ENCODE results near the gene IL1R1.
A peak's percentile ranks its signal among the peaks of the same experiment; 100 is the strongest.

Gene IL1R1

DNA sequence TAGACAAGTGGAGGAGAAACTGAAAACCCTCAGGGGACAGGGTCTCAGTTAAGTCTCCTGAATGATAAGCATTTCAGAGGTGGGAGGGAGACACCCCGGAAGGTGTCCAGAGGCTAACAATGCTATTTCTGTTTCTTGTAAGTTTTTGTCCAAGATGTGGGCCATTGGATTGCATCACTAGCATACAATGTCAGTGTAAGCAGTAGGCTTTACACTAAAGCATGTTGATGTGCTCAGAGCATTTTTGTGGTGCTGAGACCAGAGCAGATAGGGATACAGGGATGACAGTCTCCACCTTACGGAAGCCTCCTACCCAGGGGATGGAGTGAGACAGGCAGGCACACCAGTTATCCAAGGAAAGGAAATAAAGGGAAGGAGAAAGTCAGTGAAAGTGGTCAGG, 2.2 kb upstream of the IL1R1 start:
- Mint-ChIP-seq H3K9me3 (peaks cover 54% of the 10 kb centered on the region), H3K27me3 (peaks cover 44% of the 10 kb centered on the region), H3K4me3 (no peak overlapping the region), H3K4me1 (ENCODE audit: low read depth) (peaks cover 70% of the 10 kb centered on the region), H3K36me3 (ENCODE audit: low read depth) (peaks cover 80% of the 10 kb centered on the region), H3K27ac (peak overlapping the region; percentile 23)
- DNase-seq = no peak

DNA sequence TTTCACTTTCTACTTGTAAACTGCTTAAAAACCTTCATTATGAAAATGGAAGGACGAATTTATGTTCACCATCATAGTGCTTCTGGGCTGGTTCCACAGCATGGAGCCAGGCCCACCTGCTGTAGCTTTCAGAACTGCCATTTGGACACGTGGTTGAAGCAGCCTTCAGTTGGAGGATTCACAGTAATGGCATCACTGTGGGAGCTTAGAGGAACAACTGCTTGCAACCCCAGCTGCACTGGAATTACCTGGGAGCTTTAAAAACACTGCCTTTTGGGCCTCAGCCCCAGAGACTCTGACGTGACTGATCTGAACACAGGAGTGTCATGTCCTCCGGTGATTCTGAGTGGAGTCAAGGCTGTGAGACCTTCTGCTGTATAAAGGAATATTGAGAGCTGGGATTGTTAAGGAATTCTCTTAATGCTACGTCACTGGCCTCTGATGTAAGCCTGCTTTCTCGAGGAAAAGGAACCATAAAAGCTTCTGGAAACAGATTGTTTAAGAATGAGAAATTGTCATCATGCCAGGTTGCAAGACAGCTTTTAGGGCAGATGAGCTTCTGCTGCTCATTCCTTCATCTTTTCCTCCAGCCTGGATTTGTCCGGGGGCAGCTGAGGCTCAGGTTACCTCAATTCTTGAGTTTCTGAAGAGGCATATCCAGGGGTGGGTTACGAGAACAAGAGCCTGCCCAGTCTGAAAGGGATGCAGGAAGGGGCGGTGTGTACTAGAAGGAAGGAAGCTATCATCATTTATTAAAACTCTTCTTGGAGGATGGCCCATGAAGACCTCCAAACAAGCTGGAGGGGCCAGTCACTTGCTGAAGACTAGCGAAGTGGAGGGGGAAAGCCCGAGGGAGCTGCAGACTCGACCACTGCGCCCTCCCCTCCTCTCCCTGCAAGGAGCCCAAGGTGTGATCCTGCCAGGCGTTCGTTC, 1.3 kb upstream of the IL1R1 start:
- peak overlapping the region; percentile 75 for H3K4me3 Mint-ChIP-seq
- H3K9me3 Mint-ChIP-seq = peaks cover 57% of the 10 kb centered on the region
- peaks cover 42% of the 10 kb centered on the region for H3K27me3 Mint-ChIP-seq
- peak overlapping the region; percentile 26 for H3K27ac Mint-ChIP-seq
- DNase-seq = no peak
- H3K4me1 Mint-ChIP-seq (ENCODE audit: low read depth) = peaks cover 65% of the 10 kb centered on the region
- H3K36me3 Mint-ChIP-seq (ENCODE audit: low read depth) = peaks cover 89% of the 10 kb centered on the region

GRCh38 chr2:102142829-102143449, 393 bp downstream of the IL1R1 start:
- Mint-ChIP-seq H3K4me1 (ENCODE audit: low read depth) (peaks cover 66% of the 10 kb centered on the region), H3K36me3 (ENCODE audit: low read depth) (peaks cover 92% of the 10 kb centered on the region), H3K27me3 (peaks cover 42% of the 10 kb centered on the region), H3K27ac (peak overlapping the region; percentile 83), H3K9me3 (peaks cover 57% of the 10 kb centered on the region), H3K4me3 (peak overlapping the region; percentile 78)
- DNase-seq = peak; percentile 61

- Mint-ChIP-seq H3K27ac (peak overlapping the region; percentile 83), H3K4me1 (ENCODE audit: low read depth) (peaks cover 66% of the 10 kb centered on the region), H3K36me3 (ENCODE audit: low read depth) (peaks cover 92% of the 10 kb centered on the region), H3K4me3 (peak overlapping the region; percentile 78), H3K9me3 (peaks cover 59% of the 10 kb centered on the region), H3K27me3 (peaks cover 42% of the 10 kb centered on the region)
- no peak for DNase-seq
Measured at GRCh38 chr2:102143450-102143985, 972 bp downstream of the IL1R1 start.

DNA sequence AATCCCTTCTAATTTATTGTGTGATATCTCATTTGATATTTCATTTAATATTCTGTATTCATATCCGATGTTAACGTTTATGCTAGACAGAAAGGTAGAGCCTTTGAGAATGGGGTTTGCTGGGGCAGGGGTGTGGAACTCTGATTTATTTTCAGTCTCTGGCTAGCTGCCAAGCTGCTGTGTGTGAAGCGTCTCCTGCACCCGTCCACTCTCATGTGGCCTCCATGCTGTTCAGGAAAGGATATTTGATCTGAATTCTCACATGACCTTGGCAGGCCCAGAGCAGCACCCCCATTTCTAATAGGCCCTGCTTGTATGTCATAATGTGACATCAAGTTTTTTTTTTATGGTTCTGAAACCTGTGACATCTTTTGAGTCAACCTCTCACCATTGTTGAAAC, 1.6 kb downstream of the IL1R1 start:
- peaks cover 93% of the 10 kb centered on the region for H3K36me3 Mint-ChIP-seq (ENCODE audit: low read depth)
- no peak overlapping the region for H3K27ac Mint-ChIP-seq
- no peak for DNase-seq
- H3K9me3 Mint-ChIP-seq = peaks cover 63% of the 10 kb centered on the region
- H3K4me3 Mint-ChIP-seq = peak overlapping the region; percentile 78
- H3K4me1 Mint-ChIP-seq (ENCODE audit: low read depth) = peaks cover 66% of the 10 kb centered on the region
- H3K27me3 Mint-ChIP-seq = peaks cover 42% of the 10 kb centered on the region

DNA sequence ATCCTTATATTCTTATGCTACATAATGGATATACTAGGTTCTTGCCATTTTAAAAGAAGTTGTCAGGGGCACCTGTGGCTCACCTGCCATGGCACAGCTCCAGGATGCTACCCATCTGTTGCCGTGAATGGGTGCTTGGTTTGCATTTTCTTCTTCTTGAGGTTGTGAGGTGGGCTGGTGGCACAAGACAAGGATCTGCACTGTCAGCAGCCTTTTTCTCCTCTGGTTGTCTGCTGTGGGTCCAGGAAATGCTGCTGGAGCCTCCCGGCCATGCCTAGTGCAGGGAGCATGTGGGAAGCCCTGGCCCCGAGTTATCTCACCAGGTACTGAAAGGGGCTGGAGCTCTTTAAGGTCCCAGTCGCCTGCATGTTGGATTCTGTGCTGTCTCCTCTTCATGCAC, 2.6 kb downstream of the IL1R1 start:
- Mint-ChIP-seq H3K9me3 (peaks cover 60% of the 10 kb centered on the region), H3K4me1 (ENCODE audit: low read depth) (peaks cover 58% of the 10 kb centered on the region), H3K27ac (no peak overlapping the region), H3K36me3 (ENCODE audit: low read depth) (peaks cover 88% of the 10 kb centered on the region), H3K4me3 (no peak overlapping the region), H3K27me3 (peaks cover 41% of the 10 kb centered on the region)
- no peak for DNase-seq

DNA sequence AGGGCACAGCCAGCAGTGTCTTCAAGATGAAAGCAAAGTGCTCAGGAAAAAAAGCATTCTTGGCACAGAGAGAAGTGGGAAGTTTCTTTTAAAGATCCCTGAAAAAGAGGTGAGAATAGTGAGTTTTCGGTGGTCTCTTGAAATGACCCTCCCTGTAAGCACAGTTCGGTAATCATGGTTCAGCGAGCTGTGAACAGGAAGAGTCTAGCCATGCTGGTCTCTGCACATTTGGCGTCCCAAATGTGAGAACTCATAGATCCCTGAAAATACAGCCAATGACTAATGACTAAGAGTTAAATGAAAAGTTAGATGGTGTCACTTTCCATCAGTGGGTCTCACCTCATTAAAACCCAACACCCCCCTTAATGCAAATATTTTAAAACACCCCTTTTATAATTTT, 3.4 kb downstream of the IL1R1 start:
- H3K4me3 Mint-ChIP-seq = no peak overlapping the region
- peaks cover 51% of the 10 kb centered on the region for H3K4me1 Mint-ChIP-seq (ENCODE audit: low read depth)
- H3K27ac Mint-ChIP-seq = no peak overlapping the region
- H3K27me3 Mint-ChIP-seq = peaks cover 33% of the 10 kb centered on the region
- peaks cover 89% of the 10 kb centered on the region for H3K36me3 Mint-ChIP-seq (ENCODE audit: low read depth)
- DNase-seq = no peak
- H3K9me3 Mint-ChIP-seq = peaks cover 62% of the 10 kb centered on the region

- Mint-ChIP-seq H3K4me3 (peak overlapping the region; percentile 18), H3K9me3 (peaks cover 69% of the 10 kb centered on the region), H3K4me1 (ENCODE audit: low read depth) (peaks cover 38% of the 10 kb centered on the region), H3K27me3 (peaks cover 17% of the 10 kb centered on the region), H3K27ac (peak overlapping the region; percentile 91), H3K36me3 (ENCODE audit: low read depth) (peaks cover 88% of the 10 kb centered on the region)
- DNase-seq = peak; percentile 70
Measured at GRCh38 chr2:102147935-102148334, 5.4 kb downstream of the IL1R1 start.

- Mint-ChIP-seq H3K27me3 (peaks cover 3% of the 10 kb centered on the region), H3K4me3 (no peak overlapping the region), H3K36me3 (ENCODE audit: low read depth) (peaks cover 84% of the 10 kb centered on the region), H3K9me3 (peaks cover 56% of the 10 kb centered on the region), H3K27ac (no peak overlapping the region), H3K4me1 (ENCODE audit: low read depth) (peaks cover 32% of the 10 kb centered on the region)
- no peak for DNase-seq
Measured at GRCh38 chr2:102149243-102149642, 6.7 kb downstream of the IL1R1 start.

GRCh38 chr2:102149644-102150455, 7.3 kb downstream of the IL1R1 start:
- H3K4me3 Mint-ChIP-seq = no peak overlapping the region
- no peaks in the 10 kb centered on the region for H3K27me3 Mint-ChIP-seq
- DNase-seq = no peak
- H3K27ac Mint-ChIP-seq = no peak overlapping the region
- peaks cover 84% of the 10 kb centered on the region for H3K36me3 Mint-ChIP-seq (ENCODE audit: low read depth)
- H3K4me1 Mint-ChIP-seq (ENCODE audit: low read depth) = peaks cover 31% of the 10 kb centered on the region
- peaks cover 50% of the 10 kb centered on the region for H3K9me3 Mint-ChIP-seq

DNA sequence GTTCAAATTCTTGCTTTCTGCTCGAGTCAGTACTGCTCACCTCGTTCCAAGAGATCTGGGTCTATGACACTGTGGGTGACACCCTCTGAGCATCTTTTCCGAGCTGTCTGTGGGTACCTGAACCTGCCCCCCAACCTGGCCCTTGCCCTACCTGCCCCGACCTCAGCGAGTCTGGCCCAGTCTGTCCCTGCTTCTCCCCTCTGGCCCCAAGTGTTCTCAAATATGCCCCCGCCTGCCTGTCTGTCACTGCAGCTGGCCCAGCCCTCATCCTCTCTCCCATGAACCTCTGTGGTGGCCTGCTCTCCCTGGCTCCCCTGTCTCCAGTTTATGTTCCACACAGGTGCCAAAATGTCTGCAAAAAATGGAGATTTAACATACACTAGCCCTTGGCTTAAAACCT, 11.8 kb downstream of the IL1R1 start:
- Mint-ChIP-seq H3K27ac (no peak overlapping the region), H3K27me3 (no peaks in the 10 kb centered on the region), H3K4me3 (no peak overlapping the region), H3K36me3 (ENCODE audit: low read depth) (peaks cover 69% of the 10 kb centered on the region), H3K9me3 (peaks cover 16% of the 10 kb centered on the region), H3K4me1 (ENCODE audit: low read depth) (peaks cover 8% of the 10 kb centered on the region)
- no peak for DNase-seq

DNA sequence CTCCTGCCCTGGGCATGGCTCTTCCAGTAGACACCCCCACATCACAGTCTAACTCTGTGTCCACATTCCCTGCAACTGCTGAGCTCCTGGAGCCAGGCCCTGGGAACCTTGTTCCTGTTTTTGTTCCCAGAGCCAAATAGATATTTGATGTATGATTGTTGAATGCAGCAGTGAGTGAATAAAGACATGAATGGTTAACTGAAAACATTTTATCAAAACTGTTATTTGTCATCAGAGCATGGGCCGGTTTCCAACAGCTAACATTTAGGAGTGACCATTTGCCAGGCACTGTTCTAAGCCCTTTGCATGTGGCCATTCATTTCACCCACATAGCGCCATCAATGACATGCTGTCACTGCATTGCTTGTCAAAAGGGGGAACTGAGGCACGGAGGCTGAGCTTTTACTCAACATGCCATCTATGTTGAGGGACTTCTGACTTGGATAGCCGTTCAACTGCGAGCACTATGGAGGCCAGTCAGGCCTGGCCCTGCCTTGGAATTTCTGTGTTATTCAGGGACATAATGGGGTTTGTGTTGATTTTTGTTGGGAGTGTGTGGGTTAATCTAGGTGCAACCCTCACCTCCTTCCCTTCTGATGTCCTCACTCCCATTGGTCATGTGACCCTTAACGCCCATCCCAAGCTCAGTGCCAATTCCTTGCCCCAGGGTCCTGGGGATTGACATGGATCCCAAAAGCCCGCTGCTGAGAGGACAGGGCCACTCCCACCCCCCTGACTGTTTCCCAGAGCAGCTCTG, 12.6 kb downstream of the IL1R1 start:
- Mint-ChIP-seq H3K27me3 (no peaks in the 10 kb centered on the region), H3K27ac (no peak overlapping the region), H3K36me3 (ENCODE audit: low read depth) (peaks cover 68% of the 10 kb centered on the region), H3K4me1 (ENCODE audit: low read depth) (peaks cover 8% of the 10 kb centered on the region), H3K9me3 (peaks cover 16% of the 10 kb centered on the region), H3K4me3 (no peak overlapping the region)
- DNase-seq = no peak

DNA sequence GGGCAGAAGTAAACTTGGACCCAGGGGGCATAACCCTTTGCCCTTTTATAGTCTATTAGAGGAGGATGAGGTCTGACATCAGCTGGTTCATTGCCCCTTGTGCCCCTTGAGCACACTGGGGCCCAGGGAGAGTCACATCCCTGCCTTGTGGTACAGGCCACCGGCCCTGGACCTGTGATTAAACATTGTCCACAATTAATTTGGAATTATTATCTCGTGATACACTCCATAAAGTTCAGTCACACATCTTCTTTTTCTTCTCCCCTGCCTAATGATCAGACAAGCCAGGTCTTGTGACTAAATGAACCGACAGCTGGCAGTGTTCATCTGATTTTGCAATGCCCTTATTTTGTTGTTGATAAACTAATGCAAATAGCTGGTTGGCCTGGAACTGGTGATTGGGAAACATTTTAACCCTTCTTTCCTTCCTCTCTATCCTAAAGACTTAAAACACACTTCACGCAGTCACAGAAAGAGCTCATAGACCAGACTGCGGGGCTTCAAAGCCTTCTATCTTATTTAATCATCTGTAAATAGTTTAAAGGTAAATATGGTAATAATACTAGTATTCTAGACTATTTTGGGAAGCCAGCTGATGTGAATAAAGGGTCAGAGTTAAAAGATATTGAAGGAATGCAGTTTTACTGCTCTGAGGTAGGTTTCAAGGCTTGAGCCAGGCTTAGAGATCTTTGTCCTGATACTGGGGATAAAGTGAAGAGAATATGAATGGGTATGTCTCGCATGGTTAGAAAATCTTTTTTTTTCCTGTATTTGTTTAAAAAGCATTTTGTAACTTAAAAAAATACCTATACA, 13.4 kb downstream of the IL1R1 start:
- Mint-ChIP-seq H3K27me3 (no peaks in the 10 kb centered on the region), H3K4me1 (ENCODE audit: low read depth) (peaks cover 8% of the 10 kb centered on the region), H3K4me3 (no peak overlapping the region), H3K9me3 (peaks cover 11% of the 10 kb centered on the region), H3K36me3 (ENCODE audit: low read depth) (peaks cover 64% of the 10 kb centered on the region), H3K27ac (no peak overlapping the region)
- DNase-seq = no peak

Measured in activated T-cell treated with anti-CD3 and anti-CD28 coated beads, Interleukin-2, amount 50 U/mL, for 24 hours (primary cell).